GM23248 (cell line): Measurements from ENCODE around the gene PTPRK. TPM values are rescaled to one million over a fixed set of nuclear protein-coding genes. Genes with fewer than 3 reads are reported as not detected.

Source experiments
- DNase-seq: peaks from one replicate; pipeline ENCODE4 v3.0.0-alpha.2; 2015
- H2AFZ ChIP-seq: fragments of 200-600 bp; sonication (generic); 2 replicates; pipeline ENCODE4 v1.6.1; 2016; ENCODE audit warnings: antibody characterized with exemption
- H3F3A ChIP-seq: fragments of 200-600 bp; sonication (generic); 2 replicates; pipeline ENCODE4 v1.6.1; 2016; ENCODE audit warnings: mild to moderate bottlenecking, antibody characterized with exemption, mixed run types; ENCODE audit not compliant: insufficient read depth
- H3K27ac ChIP-seq: fragments of 200-600 bp; sonication (generic); 2 replicates; pipeline ENCODE4 v1.5.1; 2016; ENCODE audit warnings: mild to moderate bottlenecking
- H3K27me3 ChIP-seq: fragments of 200-600 bp; sonication (generic); replicated peaks from 2 replicates; pipeline ENCODE4 v1.6.1; 2016; ENCODE audit warnings: mild to moderate bottlenecking; ENCODE audit not compliant: insufficient read depth
- H3K36me3 ChIP-seq: fragments of 200-600 bp; sonication (generic); 2 replicates; pipeline ENCODE4 v1.6.1; 2016; ENCODE audit warnings: low read depth, mild to moderate bottlenecking
- H3K4me1 ChIP-seq: fragments of 200-600 bp; sonication (generic); 2 replicates; pipeline ENCODE4 v1.6.1; 2016; ENCODE audit warnings: mild to moderate bottlenecking; ENCODE audit not compliant: insufficient read depth
- H3K4me2 ChIP-seq: fragments of 200-600 bp; sonication (generic); one replicate; pipeline ENCODE4 v1.6.1; 2016; ENCODE audit warnings: mild to moderate bottlenecking; ENCODE audit not compliant: unreplicated experiment
- H3K4me3 ChIP-seq: fragments of 200-600 bp; sonication (generic); 2 replicates; pipeline ENCODE4 v1.5.1; 2016; ENCODE audit warnings: mild to moderate bottlenecking
- H3K79me2 ChIP-seq: fragments of 200-600 bp; sonication (generic); 2 replicates; pipeline ENCODE4 v1.6.1; 2016; ENCODE audit warnings: mild to moderate bottlenecking; ENCODE audit not compliant: insufficient read depth
- H3K9ac ChIP-seq: fragments of 200-600 bp; sonication (generic); 2 replicates; pipeline ENCODE4 v1.6.1; 2016; ENCODE audit warnings: mild to moderate bottlenecking
- H3K9me2 ChIP-seq: fragments of 200-600 bp; sonication (generic); 2 replicates; pipeline ENCODE4 v1.6.1; 2016; ENCODE audit warnings: mixed run types, mild to moderate bottlenecking, moderate library complexity; ENCODE audit not compliant: insufficient read depth
- H3K9me3 ChIP-seq: fragments of 200-600 bp; sonication (generic); one replicate; pipeline ENCODE4 v1.6.1; 2017; ENCODE audit warnings: low read depth
- H4K20me1 ChIP-seq: fragments of 200-600 bp; sonication (generic); 2 replicates; pipeline ENCODE4 v1.6.0; 2016; ENCODE audit not compliant: insufficient read depth
- EZH2 ChIP-seq: fragments of 200-600 bp; sonication (generic); IDR thresholded peaks from 2 replicates; pipeline ENCODE4 v1.6.1; 2018; ENCODE audit warnings: antibody characterized with exemption, mild to moderate bottlenecking; ENCODE audit not compliant: insufficient read depth, poor library complexity, severe bottlenecking
- EZH2phosphoT487 ChIP-seq: fragments of 200-600 bp; sonication (generic); IDR thresholded peaks from 2 replicates; pipeline ENCODE4 v1.6.1; 2018; ENCODE audit warnings: antibody characterized with exemption, moderate library complexity, mild to moderate bottlenecking, low read depth; ENCODE audit not compliant: insufficient read depth
- WGBS, 2 experiments: methylation state at CpG; one replicate each; pipeline ENCODE4 v1.1.6; 2015 to 2017; ENCODE audit warnings: low lambda C conversion rate in 2 of 2, low coverage in 1 of 2; ENCODE audit errors: missing lambda C conversion rate in 2 of 2; 5-methylcytosine and 5-hydroxymethylcytosine counted together
- in situ Hi-C: fragments of 300-500 bp; cut with MboI; formaldehyde crosslinking; loops from 2 replicates; pipeline ENCODE4 v1.15.0; 2020
- polyA plus RNA-seq: library from polyadenylated mRNA; unstranded; fragments of >200 nt; fragmentation: Nextera tagmentation; extraction: Ambion mirVana; gene quantifications from 2 replicates; pipeline ENCODE4 v1.2.1, GENCODE V29; 2016
- total RNA-seq: library from RNA; depleted of rRNA; stranded (reverse); fragments of >200 nt; shearing (Covaris generic); gene quantifications from 2 replicates; pipeline ENCODE4 v1.2.3, GENCODE V29; 2014

PTPRK gene
- total and polyA plus RNA-seq, 2 experiments from 2014 or later: 22.3 to 34.5 TPM

DNA sequence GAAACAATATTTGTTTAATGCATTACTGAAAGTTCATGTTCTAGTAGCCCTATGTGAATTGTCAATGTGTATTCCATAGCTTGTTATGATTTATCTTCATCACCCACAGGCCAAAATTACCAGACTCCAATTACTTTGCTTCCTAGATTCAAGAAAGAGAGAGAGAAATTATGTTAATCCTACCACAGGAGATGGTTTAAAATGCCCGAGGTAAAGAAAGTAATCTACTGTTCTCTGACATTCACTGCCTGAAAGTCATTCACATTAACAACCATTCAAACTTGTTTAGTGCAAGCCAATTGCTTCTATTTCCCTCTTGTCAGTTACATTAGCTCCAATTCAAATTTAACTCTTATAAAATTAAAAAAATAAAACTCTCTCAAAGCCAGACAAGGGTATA, 359.1 kb downstream of the PTPRK start:
- H3K4me1 ChIP-seq: no peaks in the 10 kb centered on the region
- no peak for DNase-seq
- H2AFZ ChIP-seq: no peak overlapping the region
- H3K9ac ChIP-seq: no peak overlapping the region
- in situ Hi-C loops: no loop called here
- H3K36me3 ChIP-seq: no peaks in the 10 kb centered on the region
- no peaks in the 10 kb centered on the region for H4K20me1 ChIP-seq
- no peaks in the 10 kb centered on the region for H3F3A ChIP-seq
- H3K9me2 ChIP-seq: no peaks in the 10 kb centered on the region
- H3K27ac ChIP-seq: no peak overlapping the region
- H3K9me3 ChIP-seq: no peaks in the 10 kb centered on the region
- TF ChIP-seq EZH2phosphoT487: no peak
- no peak for TF ChIP-seq EZH2
- no peak overlapping the region for H3K4me3 ChIP-seq
- H3K79me2 ChIP-seq: no peaks in the 10 kb centered on the region
- H3K27me3 ChIP-seq: no peaks in the 10 kb centered on the region
- H3K4me2 ChIP-seq: no peak overlapping the region
- 54 to 61% methylated on average over 1 of the region's 1 CpG for WGBS, 2 experiments

DNA sequence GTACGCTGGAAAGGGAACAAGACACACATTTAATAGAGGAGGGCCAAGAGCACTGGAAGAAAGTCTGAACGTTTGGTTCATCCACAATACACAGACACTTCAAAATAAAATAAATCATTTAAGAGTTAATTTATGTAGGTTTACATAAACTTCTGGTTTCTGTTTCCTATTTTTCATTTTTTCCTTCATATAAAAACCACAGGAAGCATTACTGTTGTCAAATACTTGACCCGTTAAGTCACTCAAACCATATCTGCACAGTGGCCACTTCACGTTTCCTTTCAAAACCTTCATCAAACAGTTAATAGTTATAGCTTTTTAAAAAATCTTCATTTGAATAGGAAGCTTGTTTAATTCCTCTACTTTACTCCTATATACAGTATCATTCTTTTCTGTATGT, 361.9 kb downstream of the PTPRK start:
- Histone ChIP-seq H3F3A (no peaks in the 10 kb centered on the region), H3K36me3 (no peaks in the 10 kb centered on the region), H2AFZ (no peak overlapping the region), H3K4me1 (no peaks in the 10 kb centered on the region), H3K4me3 (no peak overlapping the region), H3K27me3 (no peaks in the 10 kb centered on the region), H4K20me1 (no peaks in the 10 kb centered on the region), H3K27ac (no peak overlapping the region), H3K79me2 (no peaks in the 10 kb centered on the region), H3K9ac (no peak overlapping the region), H3K9me3 (no peaks in the 10 kb centered on the region), H3K9me2 (no peaks in the 10 kb centered on the region), H3K4me2 (no peak overlapping the region)
- no peak for TF ChIP-seq EZH2
- no peak for TF ChIP-seq EZH2phosphoT487
- in situ Hi-C loops: no loop called here
- no peak for DNase-seq
- WGBS, 2 experiments: 88 to 89% methylated on average over 4 of the region's 4 CpGs

DNA sequence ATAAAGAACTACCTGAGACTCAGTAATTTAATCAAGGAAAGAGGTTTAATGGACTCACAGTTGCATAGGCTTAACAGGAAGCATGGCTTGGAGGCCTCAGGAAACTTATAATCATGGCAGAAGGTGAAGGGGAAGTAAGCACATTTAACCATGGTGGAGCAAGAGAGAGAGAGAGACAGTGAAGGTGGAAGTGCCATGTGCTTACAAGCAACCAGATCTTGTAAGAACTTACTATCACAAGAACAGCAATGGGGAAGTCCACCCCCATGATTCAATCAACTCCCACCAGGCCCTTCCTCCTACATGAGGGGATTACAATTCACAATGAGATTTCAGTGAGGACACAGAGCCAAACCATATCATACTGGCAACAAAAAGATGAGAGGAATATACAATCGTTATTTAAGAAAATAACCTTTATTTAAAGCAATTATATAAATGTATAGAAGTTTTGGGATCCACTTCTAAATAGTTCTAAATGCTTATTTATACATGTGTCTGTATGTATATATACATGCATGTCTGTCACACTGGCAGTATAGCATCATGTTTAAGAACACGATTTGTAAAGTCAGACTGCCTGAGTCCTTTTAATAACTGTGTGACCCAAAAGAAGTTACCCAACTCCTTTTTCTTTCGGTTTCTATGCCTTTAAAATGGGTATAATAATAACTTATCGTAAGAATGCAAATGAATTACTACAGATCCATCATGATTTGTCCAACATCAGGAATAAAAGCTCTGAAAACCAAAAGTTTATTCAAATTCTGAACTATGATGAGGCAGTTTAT, 363.9 kb downstream of the PTPRK start:
- no peaks in the 10 kb centered on the region for H3K27me3 ChIP-seq
- no peak overlapping the region for H3K9ac ChIP-seq
- 98 to 99% methylated on average over 4 of the region's 4 CpGs for WGBS, 2 experiments
- H3K9me3 ChIP-seq: no peaks in the 10 kb centered on the region
- no peaks in the 10 kb centered on the region for H3F3A ChIP-seq
- H3K27ac ChIP-seq: no peak overlapping the region
- H4K20me1 ChIP-seq: no peaks in the 10 kb centered on the region
- no peak overlapping the region for H2AFZ ChIP-seq
- DNase-seq: no peak
- TF ChIP-seq EZH2: no peak
- no peak for TF ChIP-seq EZH2phosphoT487
- no peak overlapping the region for H3K4me3 ChIP-seq
- H3K4me1 ChIP-seq: no peaks in the 10 kb centered on the region
- no peaks in the 10 kb centered on the region for H3K79me2 ChIP-seq
- in situ Hi-C loops: no loop called here
- H3K36me3 ChIP-seq: no peaks in the 10 kb centered on the region
- no peak overlapping the region for H3K4me2 ChIP-seq
- H3K9me2 ChIP-seq: no peaks in the 10 kb centered on the region

DNA sequence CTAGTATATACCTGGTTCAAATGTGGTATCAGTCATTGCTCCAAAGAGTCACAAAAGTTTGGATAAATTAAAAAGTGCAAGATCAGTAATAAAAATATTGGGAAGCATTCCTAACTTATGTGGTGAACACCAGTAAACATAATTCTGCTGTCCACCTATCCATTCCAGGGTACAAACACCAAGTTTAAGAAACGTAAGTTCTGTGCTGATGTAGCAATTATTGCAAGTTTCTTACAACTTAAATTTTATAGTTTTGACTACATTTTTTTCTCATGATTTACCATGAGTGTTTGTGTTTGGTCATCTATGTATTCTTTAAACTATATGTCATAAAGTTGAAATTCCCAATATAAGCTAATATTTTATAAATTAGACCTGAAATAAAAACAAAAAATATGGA, 364.6 kb downstream of the PTPRK start:
- H3K4me3 ChIP-seq: no peak overlapping the region
- no peak overlapping the region for H2AFZ ChIP-seq
- H3K4me2 ChIP-seq: no peak overlapping the region
- no peaks in the 10 kb centered on the region for H3K27me3 ChIP-seq
- no peaks in the 10 kb centered on the region for H3K9me2 ChIP-seq
- no peaks in the 10 kb centered on the region for H3K79me2 ChIP-seq
- in situ Hi-C loops: no loop called here
- no peak for TF ChIP-seq EZH2phosphoT487
- TF ChIP-seq EZH2: no peak
- H3K4me1 ChIP-seq: 0 out of 2 replicates have a peak, but pooled peaks cover under 1% of the 10 kb centered on the region
- H3K9ac ChIP-seq: no peak overlapping the region
- no peak for DNase-seq
- no peaks in the 10 kb centered on the region for H4K20me1 ChIP-seq
- H3F3A ChIP-seq: no peaks in the 10 kb centered on the region
- H3K27ac ChIP-seq: no peak overlapping the region
- no peaks in the 10 kb centered on the region for H3K36me3 ChIP-seq
- WGBS, 2 experiments: 98 to 100% methylated on average over 1 of the region's 1 CpG
- H3K9me3 ChIP-seq: no peaks in the 10 kb centered on the region

DNA sequence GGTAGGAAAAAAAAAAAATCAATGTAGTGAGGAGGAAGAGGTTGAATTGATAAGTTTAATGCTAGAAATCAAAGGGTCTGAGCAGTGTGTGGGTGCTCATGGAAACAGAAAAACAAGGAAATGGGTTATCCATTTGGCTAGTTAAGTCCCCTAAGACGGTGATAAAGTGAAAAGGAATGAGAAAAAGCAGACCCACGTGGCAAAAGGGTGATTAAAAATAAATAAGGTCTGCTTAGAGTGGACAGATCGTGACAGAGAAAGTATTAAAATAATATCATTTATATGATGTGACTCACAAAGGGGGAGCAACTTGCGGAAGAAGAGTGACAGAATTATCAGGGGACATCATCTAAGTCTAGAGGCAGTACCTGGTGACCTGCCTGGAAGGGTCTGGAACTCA, 367.8 kb downstream of the PTPRK start:
- in situ Hi-C loops: no loop called here

More for the DNA sequence above, 367.8 kb downstream of the PTPRK start:
- no peaks in the 10 kb centered on the region for H3K27me3 ChIP-seq
- no peak overlapping the region for H3K4me3 ChIP-seq
- H3K36me3 ChIP-seq: no peaks in the 10 kb centered on the region
- WGBS, 2 experiments: 95 to 99% methylated on average over 4 of the region's 4 CpGs
- DNase-seq: no peak
- no peaks in the 10 kb centered on the region for H3F3A ChIP-seq
- H3K79me2 ChIP-seq: no peaks in the 10 kb centered on the region
- H3K4me2 ChIP-seq: no peak overlapping the region
- no peaks in the 10 kb centered on the region for H3K9me3 ChIP-seq
- H3K27ac ChIP-seq: no peak overlapping the region
- 0 out of 2 replicates have a peak, but pooled peaks cover 4% of the 10 kb centered on the region for H3K4me1 ChIP-seq
- TF ChIP-seq EZH2 (no peak), EZH2phosphoT487 (no peak)
- H3K9ac ChIP-seq: no peak overlapping the region
- no peaks in the 10 kb centered on the region for H3K9me2 ChIP-seq
- H2AFZ ChIP-seq: no peak overlapping the region
- no peaks in the 10 kb centered on the region for H4K20me1 ChIP-seq
